Measurements from ENCODE around the gene TRPV2.
"Not testable (repeated sequence)": the region's sequence is repeated elsewhere in the genome, so short reads cannot be mapped to it uniquely, and the experiment has no call there.

TRPV2 gene

DNA sequence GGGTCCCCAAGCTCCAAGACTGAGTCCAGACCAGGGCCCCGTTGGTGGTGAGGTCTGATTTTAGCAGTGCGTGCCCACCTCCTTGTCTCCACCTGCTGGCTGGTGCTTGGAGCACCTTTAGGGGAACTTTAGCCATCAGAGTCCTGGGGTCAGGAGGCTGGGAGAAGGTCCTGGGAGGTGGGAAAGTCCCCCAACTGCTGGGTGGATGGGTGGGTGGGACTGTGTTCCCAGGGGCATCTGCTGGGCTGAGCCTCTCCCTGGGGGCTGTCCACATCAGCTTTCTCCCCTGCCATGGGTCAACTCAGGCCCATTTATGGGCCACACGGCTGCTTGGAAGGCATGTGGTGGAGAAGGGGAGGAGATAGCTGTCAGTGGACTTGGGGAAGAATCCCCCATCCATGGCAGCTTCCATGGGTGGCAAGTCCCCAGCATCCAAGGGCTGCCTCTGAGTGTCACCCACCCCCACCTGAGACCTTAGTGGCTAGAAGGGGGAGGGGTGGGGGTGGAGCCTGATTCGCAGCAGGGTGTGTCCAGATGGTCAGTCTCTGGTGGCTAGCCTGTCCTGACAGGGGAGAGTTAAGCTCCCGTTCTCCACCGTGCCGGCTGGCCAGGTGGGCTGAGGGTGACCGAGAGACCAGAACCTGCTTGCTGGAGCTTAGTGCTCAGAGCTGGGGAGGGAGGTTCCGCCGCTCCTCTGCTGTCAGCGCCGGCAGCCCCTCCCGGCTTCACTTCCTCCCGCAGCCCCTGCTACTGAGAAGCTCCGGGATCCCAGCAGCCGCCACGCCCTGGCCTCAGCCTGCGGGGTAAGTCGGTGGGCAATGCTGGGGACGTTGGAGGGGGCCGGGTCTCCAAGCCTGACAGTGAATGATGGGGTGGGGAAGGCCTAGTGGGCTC is at the start of gene TRPV2:
TRPV2 (plus strand) TSS at position 541 of the 894 bp plus-strand sequence. CDS start 2,098 bp downstream, outside the sequence.
- DNase-seq (ENCODE audit: low spot score): no peak

DNA sequence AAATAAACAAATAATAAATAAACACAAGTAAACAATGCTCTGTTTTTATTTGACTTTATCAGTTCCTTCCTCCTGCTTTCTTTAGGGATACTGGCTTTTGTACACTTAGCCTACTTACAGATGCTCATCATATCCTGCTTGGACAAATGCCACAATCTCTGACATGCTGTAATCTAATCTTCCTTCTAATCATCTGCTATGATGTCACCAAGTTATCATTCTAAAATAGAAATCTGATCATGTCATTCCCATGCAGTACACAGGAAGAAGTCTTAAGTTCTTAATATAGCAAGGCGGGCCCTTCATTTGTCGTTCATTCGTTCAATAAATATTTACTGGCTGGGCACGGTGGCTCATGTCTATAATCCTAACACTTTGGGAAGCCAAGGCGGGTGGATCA is 43.6 kb upstream of the TRPV2 start:
- DNase-seq (ENCODE audit: low spot score): no peak

DNA sequence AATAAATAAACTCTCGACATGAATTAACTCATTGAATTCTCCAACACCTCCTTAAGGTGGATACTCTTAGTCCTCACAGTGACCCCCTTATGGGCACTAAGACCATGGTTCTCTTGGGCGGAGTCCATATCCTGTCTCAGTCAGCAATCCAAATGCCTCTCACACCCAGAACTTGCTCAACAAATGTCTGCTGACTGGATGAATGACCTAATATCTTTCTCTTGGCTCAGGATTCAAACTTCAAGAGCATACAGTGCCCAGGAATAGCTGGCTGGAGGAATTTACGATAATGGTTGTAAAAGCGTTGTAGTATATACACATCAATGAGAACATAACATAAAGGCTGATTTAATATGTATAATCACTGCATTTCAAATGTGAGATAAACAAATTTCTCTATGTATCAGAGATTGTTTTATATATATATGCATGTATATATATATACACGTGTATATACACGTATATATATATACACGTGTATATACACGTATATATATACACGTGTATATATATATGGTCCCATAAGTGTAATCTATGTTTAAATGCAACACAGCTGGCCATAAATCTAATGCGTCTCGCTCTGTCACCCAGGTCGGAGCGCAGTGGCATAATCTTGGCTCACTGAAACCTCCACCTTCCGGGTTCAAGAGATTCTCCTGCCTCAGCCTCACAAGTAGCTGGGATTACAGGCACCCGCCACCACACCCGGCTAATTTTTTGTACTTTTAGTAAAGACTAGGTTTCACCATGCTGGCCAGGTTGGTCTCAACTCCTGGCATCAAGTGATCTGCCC is 41.0 kb upstream of the TRPV2 start:
- DNase-seq (ENCODE audit: low spot score): no peak

DNA sequence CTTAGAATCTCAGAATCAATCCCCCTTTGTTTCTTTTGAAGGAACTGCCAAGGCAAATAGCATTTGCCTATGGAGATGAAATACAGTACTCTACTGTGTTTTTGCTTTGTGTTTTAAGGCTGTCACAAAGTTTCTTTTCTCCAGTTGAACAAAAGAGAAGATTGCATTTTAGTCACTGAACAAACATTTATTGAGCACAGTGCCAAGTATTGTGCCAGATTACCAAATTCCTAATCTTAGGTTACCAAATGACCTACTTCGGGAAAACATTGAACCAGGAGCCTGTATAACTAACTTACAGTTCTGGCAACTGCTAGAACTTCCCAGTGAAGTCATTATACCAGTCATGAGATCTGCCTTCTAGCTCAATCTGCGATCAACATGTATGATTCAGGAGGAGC is 37.4 kb upstream of the TRPV2 start:
- DNase-seq (ENCODE audit: low spot score): no peak

DNA sequence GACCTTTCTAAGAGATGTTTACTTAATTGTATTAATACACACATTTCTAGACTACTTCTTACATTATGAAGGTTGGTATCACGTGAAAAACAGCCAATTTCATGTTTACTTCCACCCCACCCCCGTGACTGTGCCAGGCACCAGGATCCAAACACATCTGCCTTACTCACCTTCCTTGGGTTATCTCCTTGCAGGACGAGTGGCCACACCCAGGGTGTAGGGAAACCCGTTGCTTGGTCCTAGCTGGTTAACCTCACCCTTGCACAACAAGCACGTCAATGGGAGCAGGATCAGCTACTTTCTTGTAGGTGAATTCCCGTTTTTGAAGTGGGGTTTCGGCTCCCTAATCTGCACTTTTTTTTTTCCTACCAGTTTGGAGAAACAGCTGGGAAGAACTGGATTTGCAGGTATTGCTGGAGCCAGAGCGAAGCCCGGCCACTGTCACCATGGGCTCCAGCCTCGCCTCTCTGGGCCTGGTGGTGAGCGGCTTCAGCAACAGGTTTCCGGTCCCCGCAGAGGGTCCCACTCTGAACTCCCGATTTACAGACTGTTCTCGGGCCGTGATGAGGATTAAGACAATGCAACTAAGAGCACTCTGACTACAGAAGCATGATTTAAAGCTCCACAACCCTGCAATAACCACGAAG is 36.6 kb upstream of the TRPV2 start:
- DNase-seq (ENCODE audit: low spot score): no peak

DNA sequence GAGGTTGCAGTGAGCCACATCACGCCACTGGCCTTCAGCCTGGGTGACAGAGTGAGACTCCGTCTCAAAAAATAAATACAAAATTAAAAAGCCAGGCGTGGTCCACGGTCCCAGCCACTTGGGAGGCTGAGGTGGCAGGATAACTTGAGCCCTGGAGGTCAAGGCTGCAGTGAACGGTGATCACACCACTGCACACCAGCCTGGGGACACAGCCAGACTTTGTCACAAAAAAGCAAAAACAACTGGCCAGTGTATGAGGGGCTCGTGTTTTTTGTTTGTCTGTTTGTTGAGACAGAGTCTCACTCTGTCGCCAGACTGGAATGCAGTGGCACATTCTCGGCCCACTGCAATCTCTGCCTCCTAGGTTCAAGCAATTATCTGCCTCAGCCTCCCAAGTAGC is 35.7 kb upstream of the TRPV2 start:
- DNase-seq (ENCODE audit: low spot score): no peak

DNA sequence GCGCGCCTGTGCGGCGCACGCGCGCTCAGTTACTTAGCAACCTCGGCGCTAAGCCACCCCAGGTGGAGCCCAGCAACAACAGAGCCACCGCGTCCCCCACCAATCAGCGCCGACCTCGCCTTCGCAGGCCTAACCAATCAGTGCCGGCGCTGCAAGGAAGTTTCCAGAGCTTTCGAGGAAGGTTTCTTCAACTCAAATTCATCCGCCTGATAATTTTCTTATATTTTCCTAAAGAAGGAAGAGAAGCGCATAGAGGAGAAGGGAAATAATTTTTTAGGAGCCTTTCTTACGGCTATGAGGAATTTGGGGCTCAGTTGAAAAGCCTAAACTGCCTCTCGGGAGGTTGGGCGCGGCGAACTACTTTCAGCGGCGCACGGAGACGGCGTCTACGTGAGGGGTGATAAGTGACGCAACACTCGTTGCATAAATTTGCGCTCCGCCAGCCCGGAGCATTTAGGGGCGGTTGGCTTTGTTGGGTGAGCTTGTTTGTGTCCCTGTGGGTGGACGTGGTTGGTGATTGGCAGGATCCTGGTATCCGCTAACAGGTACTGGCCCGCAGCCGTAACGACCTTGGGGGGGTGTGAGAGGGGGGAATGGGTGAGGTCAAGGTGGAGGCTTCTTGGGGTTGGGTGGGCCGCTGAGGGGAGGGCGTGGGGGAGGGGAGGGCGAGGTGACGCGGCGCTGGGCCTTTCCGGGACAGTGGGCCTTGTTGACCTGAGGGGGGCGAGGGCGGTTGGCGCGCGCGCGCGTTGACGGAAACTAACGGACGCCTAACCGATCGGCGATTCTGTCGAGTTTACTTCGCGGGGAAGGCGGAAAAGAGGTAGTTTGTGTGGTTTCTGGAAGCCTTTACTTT is 34.5 kb upstream of the TRPV2 start, which contains the start of gene UBB:
UBB (plus strand) TSS at position 452 of the 856 bp plus-strand sequence. CDS start 817 bp downstream, outside the sequence.
- DNase-seq (ENCODE audit: low spot score): peak; percentile 94

GRCh38 chr17:16381496-16381820 is 33.9 kb upstream of the TRPV2 start:
- no peak for DNase-seq (ENCODE audit: low spot score)

GRCh38 chr17:16383216-16383615 is 32.2 kb upstream of the TRPV2 start:
- DNase-seq (ENCODE audit: low spot score): no peak

- no peak for DNase-seq (ENCODE audit: low spot score)
Measured at GRCh38 chr17:16383772-16384287, 31.5 kb upstream of the TRPV2 start.

- DNase-seq (ENCODE audit: low spot score): no peak
Measured at GRCh38 chr17:16384557-16384956, 30.8 kb upstream of the TRPV2 start.

GRCh38 chr17:16386126-16386507 is 29.3 kb upstream of the TRPV2 start:
- DNase-seq (ENCODE audit: low spot score): not testable (repeated sequence)

GRCh38 chr17:16391451-16391850 is 23.9 kb upstream of the TRPV2 start:
- DNase-seq (ENCODE audit: low spot score): no peak

- not testable (repeated sequence) for DNase-seq (ENCODE audit: low spot score)
Measured at GRCh38 chr17:16392491-16392890, 22.9 kb upstream of the TRPV2 start.

- peak; percentile 81 for DNase-seq (ENCODE audit: low spot score)
Measured at GRCh38 chr17:16395887-16396286, 19.5 kb upstream of the TRPV2 start.

DNA sequence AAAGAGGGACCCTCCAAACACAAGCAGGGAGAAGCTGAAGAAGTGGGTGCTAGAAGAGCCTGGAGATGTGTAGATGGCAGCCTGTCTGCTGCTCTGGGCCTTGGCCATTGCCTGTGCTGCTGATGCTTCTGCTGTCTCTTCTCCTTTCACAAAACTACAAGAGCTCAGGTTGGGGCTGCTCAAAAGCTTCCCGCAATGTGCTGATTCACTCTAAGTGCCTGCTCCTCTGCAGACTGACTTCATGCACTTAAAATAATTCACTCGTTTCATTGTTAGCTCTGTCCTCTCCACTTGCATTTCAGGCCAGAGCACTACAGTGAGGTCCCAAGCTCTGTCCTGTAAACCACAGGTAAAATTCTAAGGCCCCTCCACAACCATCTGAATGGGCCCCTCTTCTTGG is 18.7 kb upstream of the TRPV2 start:
- DNase-seq (ENCODE audit: low spot score): not testable (repeated sequence)

DNA sequence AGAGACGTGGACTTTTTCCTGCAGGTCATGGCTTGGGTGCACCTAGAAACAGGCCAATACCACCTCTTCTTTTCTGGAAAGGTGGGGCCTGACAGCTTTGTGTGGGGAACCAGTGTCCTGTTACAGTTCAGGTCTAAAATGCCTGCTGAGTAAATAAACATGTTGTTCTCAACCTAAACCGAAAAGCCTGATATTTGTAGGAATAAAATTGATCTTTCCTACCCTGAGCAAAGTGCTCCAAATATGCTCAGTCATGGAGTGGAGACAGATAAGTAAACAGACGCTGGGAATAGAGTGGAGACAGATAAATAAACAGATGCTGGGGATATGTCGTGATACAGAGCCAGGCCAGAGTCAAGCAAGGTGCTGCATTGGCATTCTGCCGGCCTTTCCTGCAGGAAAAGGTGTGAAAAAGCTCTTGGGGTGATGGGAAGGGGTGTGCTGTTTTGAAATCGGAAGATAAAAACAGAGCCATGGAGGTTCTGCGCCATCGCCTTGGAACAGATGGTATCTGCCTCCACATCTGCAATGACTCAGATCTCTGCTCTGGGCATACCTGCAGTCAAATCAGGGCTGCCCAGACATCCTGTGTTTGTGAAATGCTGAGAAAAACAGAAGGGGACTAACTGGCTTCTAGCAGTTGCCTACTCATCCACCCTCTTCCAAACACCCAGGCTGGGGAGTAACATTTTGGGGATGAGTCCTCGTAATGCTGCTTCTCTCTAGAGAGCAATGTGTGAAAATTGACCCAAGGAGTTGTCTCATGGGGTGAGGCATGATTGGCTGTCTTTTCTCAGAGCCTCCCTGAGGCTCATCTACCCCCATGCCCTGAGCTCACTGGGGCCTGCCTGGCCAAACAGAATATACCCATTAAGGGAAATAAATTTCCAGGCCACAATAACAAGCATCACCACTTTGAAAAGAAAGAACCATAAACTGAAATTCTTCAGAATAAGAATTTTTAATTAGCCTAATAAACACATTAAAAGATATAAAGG is 16.8 kb upstream of the TRPV2 start:
- no peak for DNase-seq (ENCODE audit: low spot score)

- DNase-seq (ENCODE audit: low spot score): not testable (repeated sequence)
Measured at GRCh38 chr17:16403847-16404246, 11.5 kb upstream of the TRPV2 start.

- DNase-seq (ENCODE audit: low spot score): no peak
Measured at GRCh38 chr17:16406742-16407674, 8.4 kb upstream of the TRPV2 start.

Data from cerebellar cortex (tissue), 1 donor.